GM18951 (cell line): Measurements from ENCODE around the gene TTC9.
A peak's percentile ranks its signal among the peaks of the same experiment; 100 is the strongest.

Experiments used
- POLR2A ChIP-seq: IDR thresholded peaks from 4 replicates; pipeline ENCODE4 v1.6.1; 2011; ENCODE audit warnings: mild to moderate bottlenecking; ENCODE audit not compliant: insufficient read length, insufficient read depth; ENCODE audit errors: extremely low read depth
- in situ Hi-C: fragments of 300-500 bp; cut with MboI; formaldehyde crosslinking; loops from one replicate; pipeline ENCODE4 v1.12.0; 2022; ENCODE audit warnings: low sequenced_read_pairs, mixed read lengths, inconsistent platforms; ENCODE audit not compliant: unreplicated experiment

The TTC9 gene

DNA sequence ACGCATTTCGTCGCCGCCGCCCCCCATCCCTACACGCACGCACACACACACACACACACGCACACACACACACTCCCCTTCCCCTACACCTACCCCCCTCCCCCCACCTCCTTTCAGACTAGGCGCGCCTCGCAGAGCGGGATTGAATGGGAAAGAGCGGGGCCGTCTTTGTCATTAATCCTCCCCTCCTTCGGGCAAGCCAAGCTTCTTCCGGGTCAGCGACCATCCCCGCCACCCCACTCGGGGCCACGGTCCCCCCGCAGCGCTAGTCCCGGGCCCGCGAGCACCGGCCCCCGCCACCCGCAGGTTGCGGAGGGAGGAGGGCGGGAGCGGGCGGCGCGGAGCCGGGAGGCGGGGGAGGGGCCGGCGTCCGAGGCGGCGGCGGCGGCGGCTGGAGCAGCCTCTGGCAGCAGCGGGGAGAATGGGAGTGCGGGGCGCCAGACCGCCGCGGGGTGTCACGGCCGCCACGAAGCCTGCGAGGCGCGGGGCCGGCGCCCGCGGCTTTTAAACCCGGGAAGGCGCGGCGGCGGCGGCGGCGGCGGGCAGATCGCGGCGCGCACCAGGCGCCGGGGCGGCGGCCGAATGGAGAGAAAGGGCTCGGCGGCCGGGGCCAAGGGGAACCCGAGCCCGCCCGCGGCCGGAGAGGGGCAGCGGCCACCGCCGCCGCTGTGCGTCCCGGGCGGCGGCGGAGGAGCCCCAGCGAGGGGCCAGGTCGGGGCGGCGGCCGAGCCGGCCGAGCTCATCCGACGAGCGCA lies at the start of gene TTC9:
Gene TTC9 (plus strand): TSS at position 369 of the 755 bp plus-strand sequence. CDS start 214 bp downstream, at position 583.
- peak; percentile 7 for TF ChIP-seq POLR2A
- in situ Hi-C loops: no loop called here

DNA sequence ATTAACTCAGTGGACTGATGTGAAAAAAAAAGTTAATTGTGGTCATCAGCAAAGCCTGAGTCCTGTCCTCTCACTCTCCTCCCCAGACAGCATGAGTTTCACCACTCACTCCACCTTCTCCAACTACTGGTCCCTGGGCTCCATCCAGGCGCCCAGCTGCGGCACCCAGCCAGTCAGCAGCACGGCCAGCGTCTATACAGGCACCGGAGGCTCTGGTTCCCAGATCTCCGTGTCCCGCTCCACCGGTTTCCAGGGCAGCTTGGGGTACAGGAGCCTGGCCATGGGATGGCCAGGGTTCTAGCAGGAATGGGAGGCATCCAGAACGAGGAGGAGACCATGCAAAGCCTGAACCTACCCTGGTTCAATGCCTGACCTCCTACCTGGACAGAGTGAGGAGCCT lies 47.3 kb upstream of the TTC9 start:
- in situ Hi-C loops: no loop called here
- TF ChIP-seq POLR2A: no peak

DNA sequence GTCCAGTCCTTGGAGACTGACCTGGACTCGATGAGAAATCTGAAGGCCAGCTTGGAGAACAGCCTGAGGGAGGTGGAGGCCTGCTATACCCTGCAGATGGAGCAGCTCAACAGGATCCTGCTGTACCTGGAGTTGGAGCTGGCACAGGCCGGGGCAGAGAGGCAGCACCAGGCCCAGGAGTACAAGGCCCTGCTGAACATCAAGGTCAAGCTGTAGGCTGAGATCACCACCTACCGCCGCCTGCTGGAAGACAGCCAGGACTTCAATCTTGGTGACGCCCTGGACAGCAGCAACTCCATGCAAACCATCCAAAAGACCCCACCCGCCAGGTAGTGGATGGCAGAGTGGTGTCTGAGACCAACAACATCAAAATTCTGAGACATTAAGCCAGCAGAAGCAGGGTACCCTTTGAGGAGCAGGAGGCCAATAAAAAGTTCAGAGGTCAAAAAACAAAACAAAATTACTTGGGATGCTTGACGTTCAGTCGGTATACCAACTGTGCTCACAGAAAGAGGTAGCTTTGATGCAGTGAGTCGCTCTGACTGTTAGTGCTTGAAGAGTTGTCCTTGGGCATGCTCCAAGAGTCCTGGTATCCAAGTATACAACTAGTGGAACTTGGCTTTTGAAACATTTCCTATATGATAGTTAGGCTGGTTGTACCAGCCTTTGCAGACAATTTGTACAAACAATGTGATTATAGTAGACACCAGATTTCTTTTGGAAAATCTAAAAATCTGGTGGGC lies 46.1 kb upstream of the TTC9 start:
- in situ Hi-C loops: no loop called here
- TF ChIP-seq POLR2A: no peak

DNA sequence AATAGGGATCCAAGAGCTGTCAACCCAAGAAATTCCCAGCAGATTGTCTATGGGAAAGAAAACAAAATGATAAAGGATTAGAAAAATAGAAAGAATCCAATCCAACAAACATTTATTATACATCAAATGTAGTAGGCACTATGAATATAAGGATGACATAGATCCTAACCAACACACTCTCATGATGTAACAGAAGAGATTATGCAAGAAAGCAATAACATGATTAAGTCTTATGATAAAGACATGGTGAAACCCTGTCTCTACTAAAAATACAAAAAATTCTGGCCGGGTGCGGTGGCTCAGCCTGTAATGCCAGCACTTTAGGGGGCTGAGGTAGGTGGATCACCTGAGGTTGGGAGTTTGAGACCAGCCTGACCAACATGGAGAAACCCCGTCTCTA lies 44.0 kb upstream of the TTC9 start:
- no peak for TF ChIP-seq POLR2A
- in situ Hi-C loops: no loop called here

DNA sequence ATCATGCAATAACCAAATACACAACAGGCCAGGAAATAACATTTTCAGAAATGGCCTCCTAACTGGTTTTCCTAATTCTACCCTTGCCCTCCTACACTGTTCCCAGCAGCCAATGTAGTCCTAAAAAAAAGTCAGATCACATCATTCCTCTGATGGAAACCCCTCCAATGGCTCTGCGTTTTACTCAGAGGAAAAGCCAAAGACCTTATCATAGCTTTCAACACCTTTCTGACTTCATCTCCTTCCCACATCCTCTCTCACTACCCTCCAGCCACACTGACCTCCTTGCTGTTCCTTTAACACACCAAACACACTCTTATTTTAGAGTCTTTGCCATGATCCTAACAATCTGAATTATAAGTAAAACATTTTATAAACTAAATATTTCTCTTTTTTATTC lies 42.4 kb upstream of the TTC9 start:
- in situ Hi-C loops: no loop called here
- TF ChIP-seq POLR2A: no peak

DNA sequence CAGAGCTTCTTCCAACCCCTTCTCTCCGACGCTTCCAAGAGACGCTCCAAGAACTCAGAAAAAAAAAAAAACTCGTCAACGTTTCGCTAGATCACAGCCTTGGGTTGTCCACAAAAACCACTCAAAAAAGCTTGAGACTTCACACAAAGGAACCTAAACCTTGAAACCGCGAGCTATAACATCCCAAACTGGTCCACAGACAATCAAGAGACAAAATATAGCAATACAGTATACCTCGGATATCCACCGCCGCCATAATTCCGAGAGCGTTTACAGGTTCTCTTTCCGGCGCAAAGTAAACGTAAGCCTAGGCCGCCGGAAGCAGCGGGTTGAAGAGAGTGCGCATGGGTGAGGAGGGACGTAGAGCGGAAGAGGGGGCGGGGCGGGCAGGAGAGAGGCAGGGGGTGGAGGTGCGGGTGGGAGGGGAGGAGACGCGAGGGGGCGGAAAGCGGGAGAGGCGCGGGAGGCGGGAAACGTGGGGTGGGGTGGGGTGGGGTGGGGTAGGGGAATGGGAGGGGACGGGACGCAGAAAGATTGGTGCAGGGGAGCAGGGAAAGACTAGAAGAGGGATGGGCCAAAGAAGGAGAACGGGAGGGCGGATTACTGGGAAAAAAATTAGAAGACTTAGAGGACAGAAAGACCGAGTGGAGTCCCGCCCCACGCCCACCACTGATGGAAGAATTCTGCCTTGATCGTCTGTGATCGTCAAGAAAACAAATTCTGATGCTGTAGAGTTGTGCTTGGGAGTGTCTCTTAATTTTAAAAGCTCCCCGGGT lies 41.1 kb upstream of the TTC9 start, which contains the start of gene MED6:
Gene MED6 (minus strand): TSS at position 274 of the 776 bp plus-strand sequence. CDS start 18 bp downstream, at position 256.
- in situ Hi-C loops: loop anchor here (25.0 kb wide), 1 partner anchor 362 kb away; no protein-coding TSS in a partner anchor
- TF ChIP-seq POLR2A: peak; percentile 62

GRCh38 chr14:70601162-70601561 lies 40.6 kb upstream of the TTC9 start:
- in situ Hi-C loops: loop anchor here (25.0 kb wide), 1 partner anchor 361 kb away; no protein-coding TSS in a partner anchor
- TF ChIP-seq POLR2A: no peak

GRCh38 chr14:70602254-70602653 lies 39.5 kb upstream of the TTC9 start:
- in situ Hi-C loops: loop anchor here (25.0 kb wide), 1 partner anchor 360 kb away; no protein-coding TSS in a partner anchor
- no peak for TF ChIP-seq POLR2A

DNA sequence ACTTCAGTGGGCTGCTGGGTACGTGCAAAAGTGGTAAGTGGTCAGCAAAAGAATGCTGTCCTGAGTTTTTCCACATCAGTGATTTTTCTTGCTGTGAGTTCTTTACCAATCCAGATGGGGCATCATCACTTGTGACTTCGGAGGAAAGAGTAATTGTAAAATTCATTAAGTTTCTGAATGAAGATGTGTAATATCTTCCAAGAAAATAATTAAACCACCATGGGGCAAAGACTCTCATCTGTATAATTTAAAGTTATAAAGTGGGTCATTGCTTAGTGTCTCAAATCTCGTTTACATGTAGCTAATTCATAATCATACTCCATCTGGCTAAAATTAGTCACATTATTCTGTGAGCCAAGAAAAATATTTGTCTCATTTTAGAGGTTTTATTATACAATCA lies 30.5 kb upstream of the TTC9 start:
- no peak for TF ChIP-seq POLR2A
- in situ Hi-C loops: loop anchor here (25.0 kb wide), 1 partner anchor 351 kb away; no protein-coding TSS in a partner anchor

- TF ChIP-seq POLR2A: no peak
- in situ Hi-C loops: loop anchor here (25.0 kb wide), 1 partner anchor 346 kb away; no protein-coding TSS in a partner anchor
Measured at GRCh38 chr14:70616646-70617045, 25.1 kb upstream of the TTC9 start.

DNA sequence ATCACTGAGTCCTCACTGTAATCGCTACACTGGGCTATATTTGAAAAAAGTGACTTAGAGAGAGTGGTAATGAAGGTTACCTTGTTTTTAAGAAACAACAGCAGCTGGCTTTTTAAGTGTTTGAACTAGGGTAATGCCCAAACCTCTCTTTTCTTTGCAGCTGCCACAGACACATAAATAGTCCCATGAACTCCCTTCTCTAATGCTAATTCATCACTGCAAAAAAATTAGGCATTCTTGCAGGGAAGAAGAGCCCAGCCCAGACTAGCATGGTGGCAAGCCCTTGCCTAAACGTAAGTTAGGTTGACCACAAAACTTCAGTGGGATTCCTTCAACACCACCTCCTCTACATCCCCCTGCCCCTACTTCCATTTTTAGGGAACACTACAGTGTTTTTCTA lies 23.4 kb upstream of the TTC9 start:
- no peak for TF ChIP-seq POLR2A
- in situ Hi-C loops: loop anchor here (25.0 kb wide), 1 partner anchor 344 kb away; no protein-coding TSS in a partner anchor

DNA sequence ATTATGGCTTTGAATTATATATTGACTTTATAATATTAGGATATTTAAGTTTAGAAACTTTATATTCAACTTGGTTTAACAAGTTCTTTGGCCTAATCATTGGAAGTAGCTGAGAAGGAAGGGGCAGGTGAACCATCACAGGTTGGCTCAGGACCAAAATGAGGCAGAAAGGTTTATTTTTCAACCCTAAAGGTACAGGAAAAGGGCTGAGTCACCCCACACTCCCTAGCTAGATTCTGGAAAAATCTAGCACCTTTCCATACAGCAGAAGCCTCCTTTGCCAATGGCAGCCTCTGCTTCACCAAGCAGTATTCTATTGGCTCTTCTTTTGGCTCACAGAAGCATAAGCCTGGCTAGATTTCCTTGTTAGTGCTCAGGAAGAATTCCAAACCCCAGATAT lies 22.0 kb upstream of the TTC9 start:
- in situ Hi-C loops: loop anchor here (10.0 to 25.0 kb wide), 3 partner anchors 95 to 343 kb away; no protein-coding TSS in a partner anchor
- no peak for TF ChIP-seq POLR2A

DNA sequence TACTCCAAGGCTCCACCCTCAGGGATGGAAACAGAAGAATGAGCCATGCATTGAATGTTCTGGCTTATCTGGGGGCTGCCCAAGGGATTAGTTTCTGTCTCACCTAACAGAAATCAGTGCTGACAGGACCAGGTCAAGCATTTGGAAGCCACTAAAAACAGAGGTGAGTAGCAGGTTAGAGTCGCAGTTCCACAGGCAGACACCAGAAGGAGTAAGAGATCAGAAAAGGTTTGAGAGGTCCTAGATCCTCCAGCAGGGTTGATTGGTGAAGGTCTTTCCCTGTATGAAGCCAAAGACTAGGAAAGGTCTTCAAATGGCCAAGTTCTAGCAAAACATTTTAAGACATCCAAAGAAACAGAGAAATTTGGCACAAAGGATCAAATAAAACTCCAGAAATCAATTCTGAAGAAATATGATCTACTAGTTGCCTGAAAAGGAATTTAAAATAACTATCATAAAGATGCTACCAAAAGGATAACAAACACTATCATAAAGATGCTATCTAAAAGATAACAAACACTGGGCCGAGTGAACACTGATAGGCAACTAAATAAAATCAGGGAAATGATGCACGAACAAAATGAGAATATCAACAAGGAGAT lies 19.5 kb upstream of the TTC9 start:
- in situ Hi-C loops: loop anchor here (10.0 to 25.0 kb wide), 3 partner anchors 93 to 340 kb away; no protein-coding TSS in a partner anchor
- no peak for TF ChIP-seq POLR2A

DNA sequence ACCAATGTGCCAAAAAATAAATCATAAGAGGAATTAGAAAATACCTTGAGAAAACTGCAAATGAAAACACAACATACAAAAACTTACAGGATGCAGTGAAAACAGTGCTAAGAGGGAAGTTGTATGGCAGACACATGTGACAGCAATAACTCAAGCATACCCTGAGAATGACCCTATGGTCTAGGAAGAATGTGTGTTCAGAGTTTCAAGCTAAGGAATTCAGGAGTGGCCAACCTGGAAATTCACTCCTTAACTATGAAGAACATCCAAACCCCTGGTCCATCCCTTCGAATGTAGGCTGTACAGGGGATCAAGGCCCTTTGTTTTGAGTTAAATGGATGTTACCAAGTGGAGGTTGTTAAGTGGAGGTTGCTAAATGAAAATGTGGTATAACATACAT lies 16.7 kb upstream of the TTC9 start:
- in situ Hi-C loops: loop anchor here (10.0 to 25.0 kb wide), 3 partner anchors 90 to 337 kb away; no protein-coding TSS in a partner anchor
- no peak for TF ChIP-seq POLR2A
